NCI-H1694 (cell line): ENCODE results near the gene ASPDH.

Experiments used
- DNase-seq: peaks from one replicate; lab custom pipeline; 2025; lab: John Stamatoyannopoulos, UW

Gene ASPDH

GRCh38 chr19:50513746-50514345 is at the start of gene ASPDH:
Gene ASPDH (minus strand): TSS chr19:50513913. CDS start chr19:50513823, 90 bp downstream.
- DNase-seq, result no peak

- DNase-seq, result no peak
Observed at GRCh38 chr19:50562996-50563395, 49.3 kb upstream of the ASPDH start.

GRCh38 chr19:50562329-50562728 is 48.6 kb upstream of the ASPDH start:
- DNase-seq, result no peak

GRCh38 chr19:50559636-50560035 is 45.9 kb upstream of the ASPDH start:
- no peak for DNase-seq

- no peak for DNase-seq
Observed at GRCh38 chr19:50558449-50558848, 44.7 kb upstream of the ASPDH start.

- DNase-seq, result no peak
Observed at GRCh38 chr19:50558039-50558438, 44.3 kb upstream of the ASPDH start.

- no peak for DNase-seq
Observed at GRCh38 chr19:50557009-50557613, 43.4 kb upstream of the ASPDH start.

- peak; percentile 68 for DNase-seq
Observed at GRCh38 chr19:50556282-50557008, 42.7 kb upstream of the ASPDH start.

GRCh38 chr19:50555450-50556281 is 42.0 kb upstream of the ASPDH start:
- DNase-seq, result peak; percentile 42

GRCh38 chr19:50555033-50555432 is 41.3 kb upstream of the ASPDH start:
- DNase-seq, result no peak

- no peak for DNase-seq
Observed at GRCh38 chr19:50554212-50554611, 40.5 kb upstream of the ASPDH start.

- DNase-seq, result no peak
Observed at GRCh38 chr19:50553134-50553703, 39.5 kb upstream of the ASPDH start.

- no peak for DNase-seq
Observed at GRCh38 chr19:50552540-50552939, 38.8 kb upstream of the ASPDH start.

GRCh38 chr19:50551715-50552187 is 38.0 kb upstream of the ASPDH start:
- DNase-seq, result peak; percentile 21

GRCh38 chr19:50551034-50551714 is 37.5 kb upstream of the ASPDH start:
- DNase-seq, result no peak

GRCh38 chr19:50550594-50550966 is 36.9 kb upstream of the ASPDH start:
- DNase-seq, result no peak

- DNase-seq, result no peak
Observed at GRCh38 chr19:50549927-50550593, 36.3 kb upstream of the ASPDH start.

GRCh38 chr19:50549059-50549926 is 35.6 kb upstream of the ASPDH start:
- DNase-seq, result no peak

GRCh38 chr19:50548191-50549058 is 34.7 kb upstream of the ASPDH start:
- no peak for DNase-seq
